HCT116 (cell line): ENCODE data around the gene ATP8A2. TPM values are rescaled to one million over a fixed set of nuclear protein-coding genes. Genes with fewer than 3 reads are reported as not detected.

Experiments
- ATAC-seq: fragments of 200-7000 bp; cut with Tn5 transposase; 2 replicates; pipeline ENCODE4 v1.9.1; 2020; ENCODE audit warnings: mild to moderate bottlenecking, moderate library complexity
- BruUV-seq: library from RNA; stranded (reverse); fragments of 400-500 nt; replicated peaks from 2 replicates; lab custom pipeline; 2021; lab: Mats Ljungman, UMichigan
- CTCF ChIA-PET: fragments of 300-600 bp; sonication (Branson Sonifier 250); formaldehyde crosslinking; loops from one replicate; lab custom pipeline; 2021; ENCODE audit warnings: antibody characterized with exemption; lab: Charles Lee
- POLR2A ChIA-PET: fragments of 300-600, 350-600 bp; sonication (Branson Sonifier 250); formaldehyde crosslinking; loops from one replicate; lab custom pipeline; 2021; ENCODE audit warnings: antibody characterized with exemption; lab: Charles Lee
- RAD21 ChIA-PET, 2 experiments: fragments of 300-600 bp; sonication (Branson Sonifier 250); formaldehyde crosslinking; loops; one replicate each; lab custom pipeline; 2023; ENCODE audit warnings: low total read pairs in 2 of 2; ENCODE audit not compliant: uncharacterized antibody in 2 of 2, unreplicated experiment in 2 of 2, low non-redundant PET in 1 of 2; lab: Charles Lee
- DNase-seq: peaks from one replicate; pipeline ENCODE4 v3.0.0-alpha.2; 2010; ENCODE audit warnings: low read depth, low spot score
- H2AFZ ChIP-seq: fragments of 200-600 bp; shearing (Covaris generic), sonication (generic); 2 replicates; pipeline ENCODE4 v1.6.1; 2017; ENCODE audit warnings: low read depth, mixed run types, mixed read lengths, antibody characterized with exemption, low read length; ENCODE audit not compliant: poor library complexity, severe bottlenecking
- H3K27ac ChIP-seq: 2 replicates; pipeline ENCODE4 v1.5.1; 2012; ENCODE audit warnings: low read depth, low read length
- H3K27me3 ChIP-seq: fragments of 200-600 bp; sonication (generic); 2 replicates; pipeline ENCODE4 v1.6.1; 2016; ENCODE audit warnings: mixed run types, low read length, mixed read lengths; ENCODE audit not compliant: insufficient read depth
- H3K36me3 ChIP-seq, 2 experiments: fragments of 200-500 bp in 1 of 2; fragments of 200-600 bp in 1 of 2; sonication (Bioruptor generic) in 1 of 2; sonication (generic) in 1 of 2; 2 replicates each; pipeline versions ENCODE4 v1.5.1 to v1.6.1; 2014 to 2016; ENCODE audit warnings: low read length in 2 of 2, inconsistent platforms in 1 of 2, mixed read lengths in 1 of 2, mixed run types in 1 of 2; ENCODE audit not compliant: insufficient read depth in 2 of 2, control insufficient read depth in 1 of 2
- H3K4me1 ChIP-seq, 2 experiments: fragments of 200-600 bp in 1 of 2; sonication (generic) in 1 of 2; 2 replicates each; pipeline versions ENCODE4 v1.5.1 to v1.6.1; 2012 to 2017; ENCODE audit warnings: low read length in 2 of 2, inconsistent platforms in 1 of 2, mild to moderate bottlenecking in 1 of 2, mixed read lengths in 1 of 2, mixed run types in 1 of 2, moderate library complexity in 1 of 2; ENCODE audit not compliant: insufficient read depth in 2 of 2, control insufficient read depth in 1 of 2
- H3K4me2 ChIP-seq: fragments of 200-600 bp; sonication (generic); 2 replicates; pipeline ENCODE4 v1.6.1; 2017; ENCODE audit warnings: mixed run types, low read length, mixed read lengths
- H3K4me3 ChIP-seq, 2 experiments: fragments of 200-600 bp in 1 of 2; sonication (generic) in 1 of 2; replicated peaks in 1 of 2; 2 replicates each; pipeline ENCODE4 v1.5.1; 2011 to 2016; ENCODE audit warnings: low read length in 2 of 2, control low read depth in 1 of 2, low read depth in 1 of 2, mild to moderate bottlenecking in 1 of 2, mixed read lengths in 1 of 2, mixed run types in 1 of 2
- H3K79me2 ChIP-seq: fragments of 200-600 bp; sonication (generic); 2 replicates; pipeline ENCODE4 v1.6.1; 2017; ENCODE audit warnings: mild to moderate bottlenecking, mixed run types, low read length, moderate library complexity, mixed read lengths; ENCODE audit not compliant: insufficient read depth
- H3K9ac ChIP-seq: fragments of 200-600 bp; sonication (generic); 2 replicates; pipeline ENCODE4 v1.6.1; 2016; ENCODE audit warnings: low read length, mixed read lengths
- H3K9me2 ChIP-seq: fragments of 200-600 bp; sonication (generic), shearing (Covaris generic); 2 replicates; pipeline ENCODE4 v1.6.1; 2017; ENCODE audit warnings: mixed run types, mild to moderate bottlenecking, moderate library complexity; ENCODE audit not compliant: insufficient read depth
- H3K9me3 ChIP-seq, 2 experiments: fragments of 200-500 bp in 1 of 2; fragments of 200-600 bp in 1 of 2; sonication (Bioruptor generic) in 1 of 2; sonication (generic) in 1 of 2; 2 replicates each; pipeline ENCODE4 v1.6.1; 2014 to 2017; ENCODE audit warnings: low read length in 2 of 2, mixed read lengths in 2 of 2, inconsistent platforms in 1 of 2, low read depth in 1 of 2, mild to moderate bottlenecking in 1 of 2, mixed run types in 1 of 2, moderate library complexity in 1 of 2; ENCODE audit not compliant: control insufficient read depth in 1 of 2, insufficient read depth in 1 of 2
- H4K20me1 ChIP-seq: fragments of 200-600 bp; sonication (generic), shearing (Covaris generic); 2 replicates; pipeline ENCODE4 v1.6.1; 2017; ENCODE audit warnings: mixed run types, mild to moderate bottlenecking, moderate library complexity; ENCODE audit not compliant: insufficient read depth
- EZH2 ChIP-seq: fragments of 200-600 bp; sonication (generic); IDR thresholded peaks from 2 replicates; pipeline ENCODE4 v1.6.1; 2017; ENCODE audit warnings: antibody characterized with exemption, mixed run types
- ZFX ChIP-seq: fragments of 450-650 bp; IDR thresholded peaks from 2 replicates; pipeline ENCODE4 v1.6.1; 2017
- intact Hi-C: fragments of 100-400 bp; cut with micrococcal nuclease; formaldehyde crosslinking; loops from 2 replicates; pipeline ENCODE4 v1.10.0; 2022
- total RNA-seq: library from RNA; stranded (reverse); gene quantifications from one replicate; pipeline ENCODE4 v1.2.1, GENCODE V29; 2021; ENCODE audit not compliant: unreplicated experiment
- TF ChIP-seq, protein P1 (sequence below), 3 experiments: fragments of 200-600 bp in 1 of 3; sonication (generic) in 1 of 3; IDR thresholded peaks in 2 of 3; conservative IDR thresholded peaks in 1 of 3; 2 replicates each; pipeline ENCODE4 v1.5.1; 2012 to 2017; ENCODE audit warnings: low read depth in 2 of 3, low read length in 2 of 3, antibody characterized with exemption in 1 of 3, borderline replicate concordance in 1 of 3, control low read depth in 1 of 3, mild to moderate bottlenecking in 1 of 3, mixed read lengths in 1 of 3, mixed run types in 1 of 3, moderate library complexity in 1 of 3; ENCODE audit not compliant: insufficient read depth in 1 of 3
- TF ChIP-seq, protein P2 (sequence below): IDR thresholded peaks from 2 replicates; pipeline ENCODE4 v1.6.1; 2012; ENCODE audit warnings: low read depth

The ATP8A2 gene
- total RNA-seq, 1 experiment from 2014 or later: not detected

DNA sequence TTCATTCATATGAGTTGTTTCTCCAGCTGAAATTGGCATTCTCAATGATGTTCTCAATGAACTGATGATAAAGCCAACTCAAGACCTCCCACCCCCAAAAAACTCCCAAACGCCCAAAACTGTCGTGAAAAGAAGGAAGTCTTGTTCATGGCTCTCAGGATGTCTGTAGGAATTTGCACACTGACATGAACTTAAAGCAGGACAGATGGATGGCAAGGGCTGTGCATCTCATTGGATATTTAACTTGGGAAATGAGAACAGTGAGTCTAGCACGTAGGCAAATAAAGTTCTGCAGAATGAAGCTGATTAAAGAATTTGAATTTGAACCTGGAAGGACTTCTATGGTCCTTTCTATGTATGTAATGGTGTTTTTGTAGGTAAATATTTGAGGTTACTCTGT is 374.4 kb downstream of the ATP8A2 start:
- Histone ChIP-seq H3K4me1 (no peaks in the 10 kb centered on the region), H3K79me2 (no peaks in the 10 kb centered on the region), H4K20me1 (no peaks in the 10 kb centered on the region), H3K9me3 (no peaks in the 10 kb centered on the region), H3K4me2 (no peak overlapping the region), H3K27me3 (peaks cover 32% of the 10 kb centered on the region; the same call in 1 of the 2 replicates), H3K9me2 (no peaks in the 10 kb centered on the region), H3K27ac (no peak overlapping the region), H3K9ac (no peak overlapping the region), H3K36me3 (no peaks in the 10 kb centered on the region), H3K4me3 (no peak overlapping the region), H2AFZ (no peak overlapping the region)
- ChIA-PET RAD21 (no interaction called here), POLR2A (no interaction called here), CTCF (no interaction called here)
- no peak for DNase-seq
- no peak for ATAC-seq
- no TSS peak for BruUV-seq
- intact Hi-C loops: no loop called here
- TF ChIP-seq, protein P1, sequence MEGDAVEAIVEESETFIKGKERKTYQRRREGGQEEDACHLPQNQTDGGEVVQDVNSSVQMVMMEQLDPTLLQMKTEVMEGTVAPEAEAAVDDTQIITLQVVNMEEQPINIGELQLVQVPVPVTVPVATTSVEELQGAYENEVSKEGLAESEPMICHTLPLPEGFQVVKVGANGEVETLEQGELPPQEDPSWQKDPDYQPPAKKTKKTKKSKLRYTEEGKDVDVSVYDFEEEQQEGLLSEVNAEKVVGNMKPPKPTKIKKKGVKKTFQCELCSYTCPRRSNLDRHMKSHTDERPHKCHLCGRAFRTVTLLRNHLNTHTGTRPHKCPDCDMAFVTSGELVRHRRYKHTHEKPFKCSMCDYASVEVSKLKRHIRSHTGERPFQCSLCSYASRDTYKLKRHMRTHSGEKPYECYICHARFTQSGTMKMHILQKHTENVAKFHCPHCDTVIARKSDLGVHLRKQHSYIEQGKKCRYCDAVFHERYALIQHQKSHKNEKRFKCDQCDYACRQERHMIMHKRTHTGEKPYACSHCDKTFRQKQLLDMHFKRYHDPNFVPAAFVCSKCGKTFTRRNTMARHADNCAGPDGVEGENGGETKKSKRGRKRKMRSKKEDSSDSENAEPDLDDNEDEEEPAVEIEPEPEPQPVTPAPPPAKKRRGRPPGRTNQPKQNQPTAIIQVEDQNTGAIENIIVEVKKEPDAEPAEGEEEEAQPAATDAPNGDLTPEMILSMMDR (IDR thresholded peaks at IDR 0.05 in 2 of 3, conservative IDR thresholded peaks at IDR 0.05 in 1 of 3; ENCODE audit: borderline replicate concordance in 1 of 3, insufficient read depth in 1 of 3, low read depth in 2 of 3, low read length in 2 of 3): no peak
- TF ChIP-seq EZH2 (no peak), ZFX (no peak)
- TF ChIP-seq, protein P2, sequence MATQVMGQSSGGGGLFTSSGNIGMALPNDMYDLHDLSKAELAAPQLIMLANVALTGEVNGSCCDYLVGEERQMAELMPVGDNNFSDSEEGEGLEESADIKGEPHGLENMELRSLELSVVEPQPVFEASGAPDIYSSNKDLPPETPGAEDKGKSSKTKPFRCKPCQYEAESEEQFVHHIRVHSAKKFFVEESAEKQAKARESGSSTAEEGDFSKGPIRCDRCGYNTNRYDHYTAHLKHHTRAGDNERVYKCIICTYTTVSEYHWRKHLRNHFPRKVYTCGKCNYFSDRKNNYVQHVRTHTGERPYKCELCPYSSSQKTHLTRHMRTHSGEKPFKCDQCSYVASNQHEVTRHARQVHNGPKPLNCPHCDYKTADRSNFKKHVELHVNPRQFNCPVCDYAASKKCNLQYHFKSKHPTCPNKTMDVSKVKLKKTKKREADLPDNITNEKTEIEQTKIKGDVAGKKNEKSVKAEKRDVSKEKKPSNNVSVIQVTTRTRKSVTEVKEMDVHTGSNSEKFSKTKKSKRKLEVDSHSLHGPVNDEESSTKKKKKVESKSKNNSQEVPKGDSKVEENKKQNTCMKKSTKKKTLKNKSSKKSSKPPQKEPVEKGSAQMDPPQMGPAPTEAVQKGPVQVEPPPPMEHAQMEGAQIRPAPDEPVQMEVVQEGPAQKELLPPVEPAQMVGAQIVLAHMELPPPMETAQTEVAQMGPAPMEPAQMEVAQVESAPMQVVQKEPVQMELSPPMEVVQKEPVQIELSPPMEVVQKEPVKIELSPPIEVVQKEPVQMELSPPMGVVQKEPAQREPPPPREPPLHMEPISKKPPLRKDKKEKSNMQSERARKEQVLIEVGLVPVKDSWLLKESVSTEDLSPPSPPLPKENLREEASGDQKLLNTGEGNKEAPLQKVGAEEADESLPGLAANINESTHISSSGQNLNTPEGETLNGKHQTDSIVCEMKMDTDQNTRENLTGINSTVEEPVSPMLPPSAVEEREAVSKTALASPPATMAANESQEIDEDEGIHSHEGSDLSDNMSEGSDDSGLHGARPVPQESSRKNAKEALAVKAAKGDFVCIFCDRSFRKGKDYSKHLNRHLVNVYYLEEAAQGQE: no peak
